22Rv1 (cell line): ENCODE data around the gene PCA3.

Source experiments
- CTCF ChIP-seq: fragments of 450-650 bp; IDR thresholded peaks from 2 replicates; pipeline ENCODE4 v1.5.1; 2017; ENCODE audit warnings: mild to moderate bottlenecking
- ZFX ChIP-seq: fragments of 450-650 bp; IDR thresholded peaks from 2 replicates; pipeline ENCODE4 v1.6.1; 2017; ENCODE audit warnings: antibody characterized with exemption, borderline replicate concordance

- TF ChIP-seq CTCF (no peak), ZFX (no peak)
Observed at GRCh38 chr9:76732341-76732958, 31.8 kb upstream of the PCA3 start.
